Measurements from ENCODE around the gene ENKUR.

The ENKUR gene

GRCh38 chr10:24947304-24948097, 68.5 kb downstream of the ENKUR start:
- no peak for DNase-seq (ENCODE audit: low read depth, low spot score)

- no peak for DNase-seq (ENCODE audit: low read depth, low spot score)
These were observed 71.3 kb downstream of the ENKUR start for GRCh38 chr10:24944512-24945255.

GRCh38 chr10:24938525-24938924, 77.4 kb downstream of the ENKUR start:
- no peak for DNase-seq (ENCODE audit: low read depth, low spot score)

GRCh38 chr10:24938076-24938475, 77.9 kb downstream of the ENKUR start:
- no peak for DNase-seq (ENCODE audit: low read depth, low spot score)

- DNase-seq (ENCODE audit: low read depth, low spot score): no peak
These were observed 80.3 kb downstream of the ENKUR start for GRCh38 chr10:24935504-24936292.
